ENCODE measurements around the gene DHRS4.
"Not testable (repeated sequence)": the region's sequence is repeated elsewhere in the genome, so short reads cannot be mapped to it uniquely, and the experiment has no call there.

Gene DHRS4

GRCh38 chr14:23984891-23985602, 31.5 kb downstream of the DHRS4 start:
- DNase-seq (ENCODE audit: low read depth in 2 of 2): no peak

- DNase-seq (ENCODE audit: low read depth in 2 of 2): not testable (repeated sequence)
Observed at GRCh38 chr14:23988223-23988606, 34.6 kb downstream of the DHRS4 start.

- peak; percentile 77 to 80 for DNase-seq (ENCODE audit: low read depth in 2 of 2)
Observed at GRCh38 chr14:23988607-23989363, 35.2 kb downstream of the DHRS4 start, which contains the start of gene DHRS4L2. Gene DHRS4L2 (plus strand): TSS chr14:23988929. CDS start chr14:23988948, 19 bp downstream.

- not testable (repeated sequence) for DNase-seq (ENCODE audit: low read depth in 2 of 2)
Observed at GRCh38 chr14:23989734-23990445, 36.3 kb downstream of the DHRS4 start.

GRCh38 chr14:23990961-23991360, 37.4 kb downstream of the DHRS4 start:
- not testable (repeated sequence) for DNase-seq (ENCODE audit: low read depth in 2 of 2)

GRCh38 chr14:23993042-23993441, 39.5 kb downstream of the DHRS4 start:
- not testable (repeated sequence) for DNase-seq (ENCODE audit: low read depth in 2 of 2)

- not testable (repeated sequence) for DNase-seq (ENCODE audit: low read depth in 2 of 2)
Observed at GRCh38 chr14:23996009-23996408, 42.4 kb downstream of the DHRS4 start.

- DNase-seq (ENCODE audit: low read depth in 2 of 2): not testable (repeated sequence)
Observed at GRCh38 chr14:23996825-23997224, 43.3 kb downstream of the DHRS4 start.

GRCh38 chr14:23999640-24000039, 46.1 kb downstream of the DHRS4 start:
- DNase-seq (ENCODE audit: low read depth in 2 of 2): not testable (repeated sequence)

- DNase-seq (ENCODE audit: low read depth in 2 of 2): not testable (repeated sequence)
Observed at GRCh38 chr14:24001078-24001477, 47.5 kb downstream of the DHRS4 start.

GRCh38 chr14:24001679-24002078, 48.1 kb downstream of the DHRS4 start:
- not testable (repeated sequence) for DNase-seq (ENCODE audit: low read depth in 2 of 2)

GRCh38 chr14:24006471-24006816, 52.9 kb downstream of the DHRS4 start:
- not testable (repeated sequence) for DNase-seq (ENCODE audit: low read depth in 2 of 2)

- DNase-seq (ENCODE audit: low read depth in 2 of 2): peak; percentile 61 to 64
Observed at GRCh38 chr14:24006817-24007652, 53.5 kb downstream of the DHRS4 start.

- no peak for DNase-seq (ENCODE audit: low read depth in 2 of 2)
Observed at GRCh38 chr14:24011051-24011450, 57.5 kb downstream of the DHRS4 start.

GRCh38 chr14:24012726-24013273, 59.2 kb downstream of the DHRS4 start:
- not testable (repeated sequence) for DNase-seq (ENCODE audit: low read depth in 2 of 2)

GRCh38 chr14:24013654-24014514, 60.3 kb downstream of the DHRS4 start:
- DNase-seq (ENCODE audit: low read depth in 2 of 2): no peak

- not testable (repeated sequence) for DNase-seq (ENCODE audit: low read depth in 2 of 2)
Observed at GRCh38 chr14:24015745-24016144, 62.2 kb downstream of the DHRS4 start.

All from stimulated activated CD8-positive, alpha-beta memory T cell treated with anti-CD3 and anti-CD28 coated beads, Interleukin-2, amount 100 ng/mL, for 48 hours (primary cell).